GM18508 (cell line): ENCODE data around the gene SBNO2.

Experiments
- ATAC-seq: cut with Tn5 transposase; IDR thresholded peaks from one replicate; pipeline ENCODE4 v1.9.1; 2021; ENCODE audit warnings: moderate number of reproducible peaks; ENCODE audit not compliant: insufficient read depth, unreplicated experiment

The SBNO2 gene, protein sequence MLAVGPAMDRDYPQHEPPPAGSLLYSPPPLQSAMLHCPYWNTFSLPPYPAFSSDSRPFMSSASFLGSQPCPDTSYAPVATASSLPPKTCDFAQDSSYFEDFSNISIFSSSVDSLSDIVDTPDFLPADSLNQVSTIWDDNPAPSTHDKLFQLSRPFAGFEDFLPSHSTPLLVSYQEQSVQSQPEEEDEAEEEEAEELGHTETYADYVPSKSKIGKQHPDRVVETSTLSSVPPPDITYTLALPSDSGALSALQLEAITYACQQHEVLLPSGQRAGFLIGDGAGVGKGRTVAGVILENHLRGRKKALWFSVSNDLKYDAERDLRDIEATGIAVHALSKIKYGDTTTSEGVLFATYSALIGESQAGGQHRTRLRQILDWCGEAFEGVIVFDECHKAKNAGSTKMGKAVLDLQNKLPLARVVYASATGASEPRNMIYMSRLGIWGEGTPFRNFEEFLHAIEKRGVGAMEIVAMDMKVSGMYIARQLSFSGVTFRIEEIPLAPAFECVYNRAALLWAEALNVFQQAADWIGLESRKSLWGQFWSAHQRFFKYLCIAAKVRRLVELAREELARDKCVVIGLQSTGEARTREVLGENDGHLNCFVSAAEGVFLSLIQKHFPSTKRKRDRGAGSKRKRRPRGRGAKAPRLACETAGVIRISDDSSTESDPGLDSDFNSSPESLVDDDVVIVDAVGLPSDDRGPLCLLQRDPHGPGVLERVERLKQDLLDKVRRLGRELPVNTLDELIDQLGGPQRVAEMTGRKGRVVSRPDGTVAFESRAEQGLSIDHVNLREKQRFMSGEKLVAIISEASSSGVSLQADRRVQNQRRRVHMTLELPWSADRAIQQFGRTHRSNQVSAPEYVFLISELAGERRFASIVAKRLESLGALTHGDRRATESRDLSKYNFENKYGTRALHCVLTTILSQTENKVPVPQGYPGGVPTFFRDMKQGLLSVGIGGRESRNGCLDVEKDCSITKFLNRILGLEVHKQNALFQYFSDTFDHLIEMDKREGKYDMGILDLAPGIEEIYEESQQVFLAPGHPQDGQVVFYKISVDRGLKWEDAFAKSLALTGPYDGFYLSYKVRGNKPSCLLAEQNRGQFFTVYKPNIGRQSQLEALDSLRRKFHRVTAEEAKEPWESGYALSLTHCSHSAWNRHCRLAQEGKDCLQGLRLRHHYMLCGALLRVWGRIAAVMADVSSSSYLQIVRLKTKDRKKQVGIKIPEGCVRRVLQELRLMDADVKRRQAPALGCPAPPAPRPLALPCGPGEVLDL (N-terminal part only)

DNA sequence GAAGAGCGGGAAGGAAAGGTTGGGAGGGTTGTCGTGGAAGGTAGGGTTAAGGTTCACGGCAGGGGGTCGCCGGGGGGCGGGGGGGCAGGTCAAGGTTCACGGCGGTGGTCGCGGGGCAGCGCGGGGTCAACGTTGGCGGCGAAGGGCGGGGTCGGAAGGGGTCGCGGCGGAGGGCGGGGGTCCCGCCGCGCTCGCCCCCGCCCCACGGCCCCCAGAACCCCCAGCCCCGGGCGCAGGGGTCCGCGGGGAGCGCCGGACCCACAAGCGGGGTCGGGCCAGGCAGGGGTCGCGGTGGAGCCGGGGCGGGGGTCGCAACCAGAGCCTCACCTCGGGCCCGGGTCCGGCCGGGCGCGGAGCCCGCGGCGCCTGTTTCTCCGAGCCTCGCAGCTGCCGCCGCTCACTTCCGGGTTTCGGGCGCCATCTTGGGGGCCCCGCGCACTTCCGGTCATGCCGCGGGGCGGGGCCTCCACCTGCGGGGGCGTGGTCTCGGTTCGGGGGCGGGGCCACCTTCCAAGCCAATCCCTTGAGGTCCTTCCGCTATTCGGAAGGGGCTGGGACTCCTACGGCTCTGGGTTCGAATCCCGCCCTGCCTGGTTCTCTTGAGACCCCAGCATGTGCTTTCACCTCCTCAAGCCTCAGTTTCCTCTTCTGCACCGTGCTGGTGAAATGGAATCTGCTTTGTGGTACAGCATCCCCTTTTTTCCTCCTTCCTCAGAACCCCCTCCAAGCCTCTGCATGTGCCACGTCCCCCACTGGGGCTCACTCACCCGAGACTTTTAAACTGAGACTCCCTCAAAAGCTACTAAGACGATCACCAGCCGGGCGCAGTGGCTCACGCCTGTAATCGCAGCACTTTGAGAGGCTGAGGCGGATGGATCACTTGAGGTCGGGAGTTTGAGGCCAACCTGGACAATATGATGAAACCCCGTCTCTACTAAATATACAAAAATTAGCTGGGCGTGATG, at the start of gene SBNO2:
TSS of gene SBNO2 (minus strand) at position 424 of the 965 bp plus-strand sequence. CDS start 19,992 bp downstream, outside the sequence.
- no peak for ATAC-seq

DNA sequence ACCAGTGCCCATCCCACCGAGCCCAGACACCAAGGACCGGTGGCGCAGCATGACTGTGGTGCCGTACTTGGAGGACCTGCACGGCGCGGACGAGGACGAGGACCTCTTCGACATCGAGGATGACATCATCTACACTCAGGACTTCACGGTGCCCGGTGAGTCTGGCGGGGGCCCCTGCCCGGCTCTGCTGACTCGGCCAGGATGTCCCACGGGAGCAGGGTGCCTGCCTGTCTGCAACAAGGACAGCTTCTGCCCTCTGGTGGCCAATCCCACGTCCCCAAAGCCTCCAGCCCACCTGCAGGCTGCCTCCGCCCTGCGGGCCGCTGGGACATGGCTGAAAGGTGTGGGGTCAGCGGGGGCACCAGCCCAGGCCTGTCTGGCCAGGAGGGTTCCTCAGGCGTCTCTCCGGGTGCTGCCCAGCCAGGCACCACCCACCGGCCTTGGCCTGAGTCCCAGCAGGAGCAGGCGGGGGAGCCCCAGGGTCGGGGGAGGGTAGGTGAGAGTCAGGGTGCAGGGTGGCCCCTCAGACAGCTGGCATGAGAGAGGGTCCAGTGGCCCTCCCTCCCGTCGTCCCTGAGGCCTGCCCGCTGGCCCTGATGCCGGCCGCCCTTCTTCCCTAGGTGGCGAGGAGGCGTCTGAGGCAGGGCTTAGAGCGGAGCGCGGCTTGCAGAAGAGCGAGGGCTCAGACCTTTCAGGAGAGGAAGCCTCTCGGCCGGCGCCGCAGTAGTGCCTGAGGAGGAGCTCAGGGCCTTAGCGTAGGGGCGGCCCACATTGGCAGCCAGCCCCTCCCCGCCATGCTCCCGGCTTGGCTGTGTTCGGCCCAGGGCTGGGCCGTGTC, 49.2 kb upstream of the SBNO2 start:
- no peak for ATAC-seq

DNA sequence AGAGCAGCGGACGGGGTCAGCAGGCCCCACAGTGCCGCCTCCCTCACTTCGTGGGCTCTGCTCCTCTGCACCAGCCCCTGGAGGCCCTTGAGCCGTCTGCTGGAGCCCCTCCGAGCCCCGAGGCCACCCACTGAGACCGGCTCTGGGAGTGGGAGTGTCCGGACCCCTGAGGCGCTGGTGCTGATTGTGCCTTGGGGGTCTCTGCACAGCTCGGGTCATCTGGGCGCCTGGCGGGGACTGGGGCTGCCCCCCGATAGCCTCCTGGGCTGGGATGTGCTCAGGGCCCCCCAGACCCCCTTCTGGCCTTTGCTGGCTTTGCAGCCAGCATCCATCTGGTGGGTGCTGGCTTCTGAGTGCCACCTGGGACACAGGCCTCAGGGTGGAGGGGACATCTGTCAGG, 48.3 kb upstream of the SBNO2 start:
- no peak for ATAC-seq

DNA sequence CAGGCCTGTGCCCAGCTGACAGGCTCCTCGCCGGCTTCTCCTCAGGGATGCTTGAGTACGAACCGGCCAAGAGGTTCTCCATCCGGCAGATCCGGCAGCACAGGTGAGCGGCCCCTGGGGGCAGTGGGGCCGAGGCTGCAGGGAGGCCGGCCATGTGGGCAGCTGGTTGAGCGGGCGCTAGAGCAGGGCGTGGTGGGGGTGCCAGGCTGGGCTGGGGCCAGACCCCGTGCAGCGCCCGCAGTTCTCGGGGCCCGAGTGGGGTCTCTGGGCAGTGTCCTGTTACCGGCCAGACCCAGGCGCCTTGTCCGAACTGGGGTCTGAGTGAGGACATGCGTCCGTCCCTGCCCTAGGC, 47.8 kb upstream of the SBNO2 start:
- no peak for ATAC-seq

DNA sequence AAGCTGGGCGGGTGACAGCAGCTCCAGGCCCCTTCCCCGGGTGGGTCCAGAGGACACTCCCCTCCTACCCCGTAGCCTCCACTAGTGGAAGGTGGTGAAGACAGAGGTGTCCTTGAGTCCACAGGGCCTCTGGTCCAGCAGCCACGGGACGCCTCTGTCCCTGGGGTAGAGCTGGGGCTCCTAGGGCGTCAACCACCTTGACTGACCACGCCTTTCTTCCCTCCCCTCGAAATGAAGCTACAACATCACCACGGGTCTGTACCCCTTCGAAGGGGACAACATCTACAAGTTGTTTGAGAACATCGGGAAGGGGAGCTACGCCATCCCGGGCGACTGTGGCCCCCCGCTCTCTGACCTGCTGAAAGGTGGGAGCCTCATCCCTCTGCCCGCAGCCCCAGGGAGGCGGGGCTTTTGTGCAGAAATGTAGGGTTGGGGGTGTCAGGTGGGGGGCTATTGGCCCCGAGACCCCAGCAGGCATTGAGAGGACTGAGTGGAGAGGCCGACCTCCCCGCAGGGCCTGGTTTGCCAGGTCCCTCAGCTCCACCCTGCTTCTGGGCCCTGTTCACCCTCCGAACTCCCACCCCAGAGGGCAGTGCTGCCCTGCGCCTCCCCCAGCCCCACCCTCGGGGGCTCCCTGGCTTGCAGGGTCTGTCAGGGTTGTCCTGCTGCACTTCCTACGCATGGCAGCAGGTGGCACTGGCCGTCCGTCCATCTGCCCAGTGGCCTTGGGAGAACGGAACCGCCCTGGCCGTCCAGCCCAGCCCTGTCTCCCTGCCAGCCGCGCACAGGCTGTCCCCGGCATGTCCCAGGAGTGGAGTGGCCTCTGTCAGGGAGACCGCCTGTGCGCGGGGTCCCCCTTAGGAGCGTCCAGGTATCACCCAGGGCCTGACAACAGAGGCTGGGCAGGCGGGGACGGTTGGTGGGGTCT, 47.2 kb upstream of the SBNO2 start:
- ATAC-seq = no peak

DNA sequence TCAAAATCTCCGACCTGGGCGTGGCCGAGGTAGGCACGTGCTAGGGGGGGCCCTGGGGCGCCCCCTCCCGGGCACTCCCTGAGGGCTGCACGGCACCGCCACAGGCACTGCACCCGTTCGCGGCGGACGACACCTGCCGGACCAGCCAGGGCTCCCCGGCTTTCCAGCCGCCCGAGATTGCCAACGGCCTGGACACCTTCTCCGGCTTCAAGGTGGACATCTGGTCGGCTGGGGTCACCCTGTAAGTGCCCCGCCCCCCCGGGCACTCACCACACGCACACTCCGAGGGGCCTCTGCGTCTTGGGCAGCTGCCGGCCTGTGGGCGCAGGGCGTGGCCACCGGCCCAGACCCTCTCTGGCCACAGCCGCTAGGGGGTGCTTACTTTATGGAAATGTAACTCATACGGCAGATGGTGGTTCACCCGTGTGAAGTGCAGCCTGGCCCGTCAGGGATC, 46.4 kb upstream of the SBNO2 start:
- no peak for ATAC-seq

DNA sequence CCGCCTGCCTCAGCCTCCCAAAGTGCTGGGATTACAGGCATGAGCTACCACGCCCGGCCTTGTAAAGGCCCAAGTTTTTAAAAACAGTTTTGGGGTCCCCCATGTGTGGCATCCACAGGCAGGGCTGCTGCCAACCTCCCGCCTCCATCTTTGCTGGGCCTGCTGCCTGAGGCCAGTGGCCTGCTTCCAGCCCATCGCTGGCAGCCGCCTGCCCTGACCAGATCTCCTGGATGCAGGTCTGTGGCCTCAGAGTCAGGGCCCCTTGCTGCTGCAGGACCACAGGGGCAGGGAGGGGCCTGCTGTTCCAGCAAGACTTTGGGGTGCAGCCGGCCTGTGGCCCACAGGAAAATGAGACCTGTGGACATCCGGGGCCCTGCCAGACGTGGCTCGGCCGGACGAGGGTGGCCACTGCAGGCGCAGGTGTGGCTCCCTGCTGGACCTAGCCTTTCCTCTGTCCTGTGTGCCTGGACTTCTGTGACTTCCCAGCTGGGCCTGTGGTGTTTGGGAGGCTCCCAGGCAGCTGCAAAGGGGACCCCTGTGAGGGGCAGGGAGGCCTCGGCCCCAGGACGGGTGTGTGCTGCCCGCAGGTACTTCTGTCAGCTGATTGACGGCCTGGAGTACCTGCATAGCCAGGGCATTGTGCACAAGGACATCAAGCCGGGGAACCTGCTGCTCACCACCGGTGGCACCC, 45.9 kb upstream of the SBNO2 start:
- no peak for ATAC-seq

DNA sequence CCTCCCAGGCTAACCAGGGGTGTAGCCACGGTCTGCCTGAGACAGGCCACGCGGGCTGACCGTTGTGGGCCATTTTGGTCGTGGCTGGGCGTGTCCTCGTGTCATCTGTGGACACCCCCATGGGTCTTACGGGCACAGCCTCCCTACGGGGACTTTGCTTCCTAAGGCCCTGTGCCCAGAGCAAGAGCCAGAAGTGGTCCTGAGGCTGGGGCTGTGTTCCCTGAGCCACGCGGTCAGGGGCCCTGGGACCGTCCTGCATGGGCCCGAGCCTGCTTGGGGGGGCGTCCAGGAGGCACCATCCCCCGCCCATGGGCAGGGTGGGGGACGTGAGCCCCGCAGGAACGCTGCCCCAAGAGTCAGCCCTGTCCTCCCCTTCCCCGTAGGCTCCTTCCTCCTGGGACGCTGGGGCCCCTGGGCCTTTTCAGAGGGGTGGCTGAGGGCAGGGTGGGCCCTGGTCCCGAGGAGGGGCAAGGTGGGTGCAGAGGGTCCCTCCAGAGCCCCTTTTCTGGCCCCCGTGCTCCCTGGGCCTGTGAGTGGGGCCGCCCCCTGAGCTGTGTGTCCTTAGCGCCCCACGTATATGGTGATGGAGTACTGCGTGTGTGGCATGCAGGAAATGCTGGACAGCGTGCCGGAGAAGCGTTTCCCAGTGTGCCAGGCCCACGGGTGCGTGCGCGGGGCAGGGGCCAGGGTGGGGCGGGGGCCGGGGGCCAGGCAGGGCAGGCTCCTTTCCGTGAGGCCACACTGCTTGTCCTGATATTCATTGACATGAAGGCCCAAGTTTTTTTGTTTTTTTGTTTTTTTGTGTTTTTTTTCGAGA, 44.9 kb upstream of the SBNO2 start:
- no peak for ATAC-seq

DNA sequence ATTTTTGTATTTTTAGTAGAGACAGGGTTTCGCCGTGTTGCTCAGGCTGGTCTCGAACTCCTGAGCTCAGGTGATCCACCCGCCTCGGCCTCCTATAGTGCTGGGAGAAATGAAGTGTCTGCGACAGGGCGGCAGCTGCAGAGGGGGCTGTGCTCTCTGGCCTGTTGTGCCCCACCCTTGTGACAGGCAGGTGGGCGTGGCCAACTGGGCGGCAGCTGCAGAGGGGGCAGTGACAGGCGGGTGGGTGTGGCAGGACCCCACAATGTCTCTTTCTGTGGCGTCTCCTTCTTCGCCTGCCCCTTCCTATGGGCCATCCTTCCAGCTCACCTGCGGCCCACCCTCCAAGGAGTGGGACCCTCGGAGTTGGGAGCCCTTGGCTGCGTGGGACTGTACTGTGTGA, 43.3 kb upstream of the SBNO2 start:
- ATAC-seq = no peak

DNA sequence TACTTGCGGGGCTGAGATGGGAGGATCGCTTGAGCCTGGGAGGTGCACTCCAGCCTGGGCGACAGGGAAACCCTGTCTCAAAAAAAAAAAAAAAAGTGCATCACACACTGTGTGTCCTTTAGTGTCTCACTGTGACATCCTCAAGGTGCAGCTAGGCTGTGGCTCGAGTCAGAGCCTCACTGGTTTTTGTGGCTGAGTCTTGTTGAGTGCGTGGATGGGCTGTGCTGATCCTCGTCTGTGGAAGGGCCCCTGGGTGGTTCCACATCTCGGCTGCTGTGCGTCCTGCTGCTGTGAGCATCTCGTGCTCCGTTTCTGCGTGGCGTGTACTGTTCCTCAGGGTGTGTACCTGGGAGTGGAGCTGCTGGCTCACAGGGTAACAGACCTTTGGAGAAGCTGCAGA, 42.7 kb upstream of the SBNO2 start:
- ATAC-seq = no peak

DNA sequence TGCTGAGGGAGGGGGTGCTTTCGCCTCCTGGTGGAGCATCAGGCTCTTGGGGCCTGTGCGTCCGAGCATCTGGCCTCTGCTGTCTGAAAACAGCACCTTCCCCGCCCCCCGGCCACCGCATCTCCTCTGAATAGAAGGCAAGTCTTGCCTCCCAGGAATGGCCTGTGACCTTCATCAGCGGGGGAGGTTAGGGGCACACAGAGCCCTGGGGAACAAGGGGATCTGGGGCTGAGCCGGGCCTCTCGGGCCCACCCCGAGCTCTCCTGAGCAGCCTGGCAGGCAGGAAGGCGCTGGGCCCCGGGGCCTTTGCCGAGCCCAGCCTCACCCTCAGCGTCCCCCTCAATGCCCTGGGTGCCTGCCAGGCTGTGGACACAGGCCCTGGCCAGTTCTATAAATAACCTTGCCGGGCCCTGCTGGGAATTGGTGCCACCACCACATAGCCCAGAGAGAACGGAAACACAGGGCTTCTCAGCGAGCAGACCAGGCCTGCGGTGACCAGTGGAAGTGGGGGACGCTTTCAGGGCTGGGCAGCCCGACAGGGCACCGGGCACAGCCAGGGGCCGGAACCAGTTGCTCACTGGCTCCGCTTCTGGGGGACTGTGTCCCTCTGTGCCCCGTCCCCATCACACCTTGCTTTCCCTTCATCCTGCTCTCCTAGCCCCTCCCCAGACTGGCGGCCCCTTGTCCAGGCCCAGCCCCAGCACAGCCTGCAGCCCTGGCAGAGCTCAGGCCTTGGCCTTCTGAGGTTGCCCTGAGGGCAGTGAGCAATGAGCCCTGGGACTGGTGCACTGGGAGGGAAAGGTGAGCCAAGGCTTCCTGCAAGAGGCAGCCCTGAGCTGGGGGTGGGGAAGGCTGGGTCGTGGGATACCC, 41.0 kb upstream of the SBNO2 start:
- ATAC-seq = no peak

DNA sequence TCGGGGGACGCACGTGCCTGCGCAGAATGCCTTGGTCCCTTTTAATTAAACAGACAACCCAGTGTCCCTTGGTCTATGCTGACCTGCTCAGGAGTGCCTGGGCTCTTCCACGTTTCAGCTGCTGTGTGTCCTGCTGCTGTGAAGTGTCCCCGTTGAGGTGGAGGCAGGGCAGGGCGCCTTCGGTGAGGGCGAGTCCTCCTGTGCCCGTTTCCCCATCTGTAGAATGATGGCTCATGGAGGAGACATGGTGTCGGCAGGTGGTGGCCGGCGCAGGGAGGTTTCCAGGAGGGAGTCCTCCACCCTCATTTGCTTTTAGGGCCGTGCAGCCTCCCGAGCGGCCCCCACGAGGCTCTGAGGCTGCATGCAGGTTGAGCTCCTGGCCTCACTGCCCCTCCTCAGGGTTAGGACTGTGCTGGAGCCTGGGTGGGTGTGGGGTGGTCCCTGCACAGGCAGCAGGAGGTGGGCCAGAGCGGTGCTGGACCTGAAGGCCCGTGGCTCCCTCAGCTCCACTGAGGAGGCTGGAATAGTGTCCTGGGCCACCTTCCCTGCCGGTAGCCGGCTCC, 40.3 kb upstream of the SBNO2 start:
- ATAC-seq = no peak

DNA sequence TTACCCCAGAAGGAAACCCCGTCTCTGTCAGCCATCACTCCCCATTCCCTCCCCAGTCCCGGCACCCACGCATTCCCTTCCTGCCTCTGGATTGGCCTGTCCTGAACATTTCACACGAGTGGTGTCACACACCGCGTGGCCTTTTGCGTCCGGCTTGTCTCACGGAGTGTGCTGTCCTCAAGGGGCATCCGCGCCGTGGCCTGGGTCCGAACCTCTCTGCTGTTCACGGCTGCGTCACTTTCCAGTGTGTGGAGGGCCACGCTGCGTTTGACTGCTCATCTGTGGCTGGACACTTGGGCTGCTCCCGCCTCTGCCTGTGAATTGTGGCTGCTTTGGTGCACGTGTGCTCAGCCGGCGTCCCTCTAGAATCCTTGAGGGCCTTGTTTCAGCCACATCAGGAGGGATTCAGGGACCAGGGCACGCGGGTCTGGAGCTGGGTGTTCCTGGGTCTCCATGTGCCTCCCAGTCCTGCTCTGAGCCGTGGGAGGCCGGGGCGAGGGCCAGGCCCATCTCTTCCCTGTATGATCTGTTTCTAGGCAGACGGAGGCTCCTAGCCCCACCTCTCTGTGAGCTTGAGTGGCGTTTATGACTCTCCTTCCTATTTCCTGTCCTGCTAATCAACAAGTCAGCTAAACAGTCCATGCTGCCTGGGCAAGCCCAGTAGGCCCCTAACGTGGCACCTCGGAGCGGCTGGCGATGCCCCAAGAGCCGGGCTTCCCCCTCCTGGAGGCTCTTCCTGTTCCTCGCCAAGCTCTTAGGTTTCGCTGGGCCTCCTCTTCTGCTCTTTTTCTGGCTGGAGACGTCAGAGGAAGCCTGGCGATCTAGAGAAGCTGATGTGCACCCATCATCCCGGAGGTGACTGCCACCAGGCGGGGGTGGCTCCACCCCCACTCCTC, 39.6 kb upstream of the SBNO2 start:
- ATAC-seq = no peak
